Mesenchymal stem cell (in vitro differentiated cells and primary cell): ENCODE data around the gene UBE2Q1.

Source experiments
- DNase-seq: peaks from one replicate; pipeline ENCODE4 v3.0.0-alpha.2; 2013
- H2AFZ ChIP-seq: one replicate; pipeline ENCODE4 v1.6.1; 2013; ENCODE audit warnings: low read depth, mild to moderate bottlenecking, control low read depth, inconsistent platforms, low read length, moderate library complexity
- H2AK5ac ChIP-seq: 2 replicates; pipeline ENCODE4 v1.6.1; 2013; ENCODE audit warnings: low read length, moderate library complexity, mild to moderate bottlenecking, inconsistent platforms; ENCODE audit not compliant: severe bottlenecking
- H2BK120ac ChIP-seq: one replicate; pipeline ENCODE4 v1.6.1; 2013; ENCODE audit warnings: low read depth, mild to moderate bottlenecking, inconsistent platforms, low read length, moderate library complexity
- H2BK12ac ChIP-seq, 2 experiments: one replicate each; pipeline ENCODE4 v1.6.1; 2013; ENCODE audit warnings: inconsistent platforms in 2 of 2, low read length in 2 of 2, mild to moderate bottlenecking in 2 of 2, moderate library complexity in 2 of 2, control low read depth in 1 of 2
- H2BK15ac ChIP-seq: one replicate; pipeline ENCODE4 v1.6.1; 2013; ENCODE audit warnings: mild to moderate bottlenecking, low read depth, inconsistent platforms; ENCODE audit not compliant: poor library complexity, severe bottlenecking
- H2BK5ac ChIP-seq: 2 replicates; pipeline ENCODE4 v1.6.1; 2013; ENCODE audit warnings: low read depth, mild to moderate bottlenecking, low read length, control low read depth, inconsistent platforms; ENCODE audit not compliant: poor library complexity, severe bottlenecking
- H3K14ac ChIP-seq, 2 experiments: one replicate each; pipeline ENCODE4 v1.6.1; 2013; ENCODE audit warnings: inconsistent platforms in 2 of 2, low read length in 2 of 2, control low read depth in 1 of 2, mild to moderate bottlenecking in 1 of 2, moderate library complexity in 1 of 2
- H3K18ac ChIP-seq, 2 experiments: one replicate each; pipeline ENCODE4 v1.6.1; 2013; ENCODE audit warnings: inconsistent platforms in 2 of 2, low read length in 2 of 2, control low read depth in 1 of 2, low read depth in 1 of 2, mild to moderate bottlenecking in 1 of 2
- H3K23ac ChIP-seq, 2 experiments: one replicate each; pipeline ENCODE4 v1.6.1; 2013; ENCODE audit warnings: inconsistent platforms in 2 of 2, low read length in 2 of 2, mild to moderate bottlenecking in 2 of 2, moderate library complexity in 2 of 2, control low read depth in 1 of 2
- H3K27ac ChIP-seq: 2 replicates; pipeline ENCODE4 v1.5.1; 2013; ENCODE audit warnings: mild to moderate bottlenecking, moderate library complexity, low read length, control low read depth, inconsistent platforms; ENCODE audit not compliant: poor library complexity, severe bottlenecking
- H3K27me3 ChIP-seq, 2 experiments: 2 replicates each; pipeline versions ENCODE4 v1.6.1 to v1.7.0; 2013; ENCODE audit warnings: low read length in 2 of 2, mild to moderate bottlenecking in 2 of 2, moderate library complexity in 2 of 2, control low read depth in 1 of 2, inconsistent platforms in 1 of 2; ENCODE audit not compliant: control insufficient read depth in 1 of 2, insufficient read depth in 1 of 2
- H3K36me3 ChIP-seq, 2 experiments: 2 replicates each; pipeline versions ENCODE4 v1.6.1 to v1.7.0; 2013; ENCODE audit warnings: low read length in 2 of 2, control low read depth in 1 of 2, inconsistent platforms in 1 of 2, low read depth in 1 of 2, mild to moderate bottlenecking in 1 of 2; ENCODE audit not compliant: insufficient read depth in 2 of 2, control insufficient read depth in 1 of 2
- H3K4ac ChIP-seq, 2 experiments: one replicate each; pipeline ENCODE4 v1.6.1; 2013; ENCODE audit warnings: inconsistent platforms in 2 of 2, low read length in 2 of 2, mild to moderate bottlenecking in 2 of 2, moderate library complexity in 2 of 2, control low read depth in 1 of 2, low read depth in 1 of 2
- H3K4me1 ChIP-seq: 2 replicates; pipeline ENCODE4 v1.6.1; 2013; ENCODE audit warnings: low read depth, low read length, control low read depth; ENCODE audit not compliant: control insufficient read depth, insufficient read depth
- H3K4me2 ChIP-seq: 2 replicates; pipeline ENCODE4 v1.6.1; 2013; ENCODE audit warnings: low read length, mild to moderate bottlenecking, inconsistent platforms; ENCODE audit not compliant: poor library complexity, severe bottlenecking
- H3K4me3 ChIP-seq, 2 experiments: 2 replicates each; pipeline versions ENCODE4 v1.5.1 to v1.7.0; 2013; ENCODE audit warnings: low read length in 2 of 2, mild to moderate bottlenecking in 2 of 2, control low read depth in 1 of 2, low read depth in 1 of 2; ENCODE audit not compliant: insufficient read depth in 1 of 2
- H3K79me1 ChIP-seq: replicated peaks from 2 replicates; pipeline ENCODE4 v1.6.1; 2013; ENCODE audit warnings: mild to moderate bottlenecking, control low read depth, low read length, inconsistent platforms; ENCODE audit not compliant: poor library complexity, severe bottlenecking
- H3K9ac ChIP-seq: 2 replicates; pipeline ENCODE4 v1.7.0; 2013; ENCODE audit warnings: mild to moderate bottlenecking, low read length, moderate library complexity
- H3K9me3 ChIP-seq: 2 replicates; pipeline ENCODE4 v1.7.0; 2013; ENCODE audit warnings: mild to moderate bottlenecking, low read length; ENCODE audit not compliant: control insufficient read depth
- H4K8ac ChIP-seq: one replicate; pipeline ENCODE4 v1.6.1; 2013; ENCODE audit warnings: inconsistent platforms, mild to moderate bottlenecking, low read length, moderate library complexity
- H4K91ac ChIP-seq: one replicate; pipeline ENCODE4 v1.6.1; 2013; ENCODE audit warnings: mild to moderate bottlenecking, low read length, inconsistent platforms
- WGBS: methylation state at CpG from one replicate; pipeline ENCODE4 v1.1.7; 2013; ENCODE audit warnings: mixed read lengths; 5-methylcytosine and 5-hydroxymethylcytosine counted together

UBE2Q1 gene

DNA sequence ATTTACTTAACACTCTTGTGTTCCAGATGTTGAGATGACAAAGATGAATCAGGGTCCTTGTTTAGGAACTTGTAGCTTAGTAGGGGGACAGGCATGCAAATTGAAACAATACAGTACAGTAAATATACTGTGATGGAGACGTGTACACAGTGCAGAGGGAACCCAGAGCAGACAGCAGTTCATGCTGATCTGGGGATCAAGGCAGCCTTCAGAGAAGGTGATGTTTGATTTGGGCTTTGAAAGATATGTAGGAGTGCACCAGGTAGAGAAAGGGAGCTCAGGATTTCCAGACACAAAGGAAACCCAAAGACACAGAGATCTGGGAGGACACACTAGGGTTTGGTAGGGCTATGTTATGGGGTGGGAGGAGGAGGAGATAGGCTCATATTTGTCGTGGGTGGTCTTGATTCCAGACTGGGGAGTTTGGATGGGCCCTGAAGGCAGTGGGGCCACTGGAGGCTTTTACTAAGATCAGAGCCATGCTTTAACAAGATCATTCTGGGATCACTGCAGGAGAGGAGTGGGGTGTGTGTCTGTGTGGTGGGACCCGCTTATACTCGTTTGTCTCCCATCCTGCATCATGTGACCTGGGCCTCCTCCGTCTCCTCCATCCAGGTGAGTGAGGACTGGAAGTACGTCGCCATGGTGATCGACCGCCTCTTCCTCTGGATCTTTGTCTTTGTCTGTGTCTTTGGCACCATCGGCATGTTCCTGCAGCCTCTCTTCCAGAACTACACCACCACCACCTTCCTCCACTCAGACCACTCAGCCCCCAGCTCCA, 16.9 kb upstream of the UBE2Q1 start:
- H3K4me2 ChIP-seq: no peak overlapping the region
- H2BK12ac ChIP-seq: no peak overlapping the region
- no peak overlapping the region for H3K4me3 ChIP-seq
- H3K36me3 ChIP-seq: peaks cover 29 to 40% of the 10 kb centered on the region in 2 experiments
- 90% methylated on average over 10 of the region's 10 CpGs for WGBS
- H2BK15ac ChIP-seq: no peak overlapping the region
- no peaks in the 10 kb centered on the region for H3K9me3 ChIP-seq
- H3K27ac ChIP-seq: no peak overlapping the region
- H3K18ac ChIP-seq: no peak overlapping the region
- peak overlapping the region in 1 of 2 experiments; percentile 1 for H3K14ac ChIP-seq
- no peak overlapping the region for H2BK120ac ChIP-seq
- H3K4ac ChIP-seq: no peak overlapping the region
- no peaks in the 10 kb centered on the region for H3K79me1 ChIP-seq
- H2BK5ac ChIP-seq: no peak overlapping the region
- no peaks in the 10 kb centered on the region for H3K4me1 ChIP-seq
- H3K27me3 ChIP-seq: peaks cover 11 to 21% of the 10 kb centered on the region in 2 experiments
- H4K8ac ChIP-seq: no peak overlapping the region
- H2AK5ac ChIP-seq: no peak overlapping the region
- H3K9ac ChIP-seq: peak overlapping the region; percentile 19
- H2AFZ ChIP-seq: no peak overlapping the region
- DNase-seq: no peak
- H4K91ac ChIP-seq: no peak overlapping the region
- H3K23ac ChIP-seq: no peak overlapping the region

DNA sequence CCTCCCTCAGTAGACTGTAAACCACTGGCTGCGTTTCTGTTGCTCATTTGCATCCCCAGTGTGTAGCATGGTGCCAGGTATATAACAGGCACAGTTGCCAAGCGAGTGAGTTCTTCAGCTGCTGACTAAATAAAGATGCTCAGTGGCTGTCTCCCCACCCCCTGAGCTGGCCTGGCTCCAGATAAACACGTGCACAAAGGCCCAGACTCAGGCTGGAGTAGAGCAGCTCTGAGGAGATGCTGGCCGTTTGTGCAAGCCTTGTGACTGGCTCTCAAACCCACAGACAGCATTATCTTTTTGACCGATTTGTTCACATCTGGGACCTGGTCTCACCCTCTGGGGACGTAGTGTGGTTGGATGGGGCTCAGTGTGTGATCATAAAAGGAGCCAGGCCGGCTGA, 16.3 kb upstream of the UBE2Q1 start:
- WGBS: 31% methylated on average over 3 of the region's 7 CpGs
- no peak overlapping the region for H2BK15ac ChIP-seq
- H3K4me2 ChIP-seq: no peak overlapping the region
- DNase-seq: peak; percentile 44
- no peak overlapping the region for H3K18ac ChIP-seq
- H4K8ac ChIP-seq: no peak overlapping the region
- no peak overlapping the region for H2AFZ ChIP-seq
- H3K9me3 ChIP-seq: no peaks in the 10 kb centered on the region
- no peak overlapping the region for H2AK5ac ChIP-seq
- no peaks in the 10 kb centered on the region for H3K4me1 ChIP-seq
- no peak overlapping the region for H3K4ac ChIP-seq
- peaks cover 23 to 34% of the 10 kb centered on the region in 2 experiments for H3K36me3 ChIP-seq
- H2BK5ac ChIP-seq: no peak overlapping the region
- no peaks in the 10 kb centered on the region for H3K79me1 ChIP-seq
- H2BK120ac ChIP-seq: no peak overlapping the region
- H3K4me3 ChIP-seq: no peak overlapping the region
- peak overlapping the region in 1 of 2 experiments; percentile 1 for H3K14ac ChIP-seq
- peak overlapping the region; percentile 19 for H3K9ac ChIP-seq
- no peak overlapping the region for H2BK12ac ChIP-seq
- H3K23ac ChIP-seq: no peak overlapping the region
- peaks cover 16 to 27% of the 10 kb centered on the region in 2 experiments for H3K27me3 ChIP-seq
- no peak overlapping the region for H3K27ac ChIP-seq
- H4K91ac ChIP-seq: no peak overlapping the region

DNA sequence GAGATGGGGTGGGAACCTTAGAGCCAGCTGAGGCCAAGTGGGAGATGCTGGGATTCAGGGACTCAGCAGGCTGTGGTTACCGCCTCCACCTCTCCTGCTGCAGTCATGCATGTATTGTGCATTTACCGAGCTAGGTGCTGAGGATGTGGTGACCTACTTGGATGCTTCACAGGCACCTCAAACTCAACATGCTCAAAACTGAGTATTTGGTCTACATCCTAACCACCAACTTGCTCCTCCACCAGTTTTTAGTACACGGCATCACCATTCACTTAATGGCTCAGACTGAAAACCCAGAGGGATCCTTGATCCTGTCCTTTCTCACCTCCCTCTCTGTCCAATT, 14.7 kb upstream of the UBE2Q1 start:
- no peak for DNase-seq
- no peak overlapping the region for H3K4ac ChIP-seq
- no peak overlapping the region for H4K91ac ChIP-seq
- H2BK12ac ChIP-seq: no peak overlapping the region
- peaks cover 31 to 43% of the 10 kb centered on the region in 2 experiments for H3K27me3 ChIP-seq
- H2AK5ac ChIP-seq: no peak overlapping the region
- no peak overlapping the region for H2BK5ac ChIP-seq
- H3K14ac ChIP-seq: no peak overlapping the region
- no peak overlapping the region for H4K8ac ChIP-seq
- H3K23ac ChIP-seq: no peak overlapping the region
- no peak overlapping the region for H3K4me3 ChIP-seq
- H3K27ac ChIP-seq: no peak overlapping the region
- no peak overlapping the region for H3K4me2 ChIP-seq
- H2AFZ ChIP-seq: no peak overlapping the region
- H3K9ac ChIP-seq: no peak overlapping the region
- H3K36me3 ChIP-seq: peaks cover 7 to 18% of the 10 kb centered on the region in 2 experiments
- no peak overlapping the region for H2BK15ac ChIP-seq
- H3K18ac ChIP-seq: no peak overlapping the region
- whole genome bisulfite sequencing: 86% methylated on average over 3 of the region's 3 CpGs
- H3K79me1 ChIP-seq: no peaks in the 10 kb centered on the region
- peaks cover under 1% of the 10 kb centered on the region for H3K4me1 ChIP-seq
- H3K9me3 ChIP-seq: no peaks in the 10 kb centered on the region
- no peak overlapping the region for H2BK120ac ChIP-seq

DNA sequence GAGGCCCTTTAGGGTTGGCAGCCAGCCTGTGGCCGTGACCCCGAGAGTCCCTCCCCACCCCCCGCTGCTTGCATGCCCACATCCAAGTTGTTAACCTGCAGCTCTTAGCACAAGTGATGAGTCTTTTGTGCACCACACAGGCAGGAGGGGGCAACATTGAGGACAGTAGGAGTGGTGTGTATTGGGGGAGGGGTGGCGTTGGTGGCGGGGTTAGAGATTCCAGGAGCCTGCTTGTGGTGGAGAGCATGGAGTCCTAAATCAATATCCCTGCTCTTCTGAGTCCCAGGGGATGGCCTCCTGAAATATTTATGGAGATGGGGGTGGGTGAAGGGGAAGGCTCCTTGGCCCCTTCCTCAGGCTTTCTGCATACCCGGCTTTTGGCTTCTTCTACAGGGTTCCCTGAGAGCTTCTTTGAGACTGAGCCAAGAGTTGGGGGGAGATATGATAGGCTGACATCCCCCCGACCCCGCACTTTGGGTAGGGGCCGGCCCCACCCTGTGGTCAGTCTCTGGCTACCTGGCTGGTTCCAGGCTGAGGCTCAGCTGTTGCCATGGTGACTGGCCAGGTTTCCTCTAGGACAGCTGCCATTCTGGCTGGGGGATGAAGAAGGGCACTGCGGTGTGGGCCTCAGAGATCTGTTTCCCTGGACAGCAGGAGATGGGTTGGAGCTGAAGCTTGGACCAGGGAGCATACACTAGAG, 14.2 kb upstream of the UBE2Q1 start:
- H3K27me3 ChIP-seq: peaks cover 34 to 46% of the 10 kb centered on the region in 2 experiments
- H2AFZ ChIP-seq: no peak overlapping the region
- H2BK5ac ChIP-seq: no peak overlapping the region
- no peak overlapping the region for H3K4me3 ChIP-seq
- no peak overlapping the region for H3K23ac ChIP-seq
- no peak overlapping the region for H3K27ac ChIP-seq
- H3K4me2 ChIP-seq: no peak overlapping the region
- no peak overlapping the region for H3K18ac ChIP-seq
- no peak overlapping the region for H2BK12ac ChIP-seq
- no peaks in the 10 kb centered on the region for H3K79me1 ChIP-seq
- H3K14ac ChIP-seq: no peak overlapping the region
- no peak overlapping the region for H4K91ac ChIP-seq
- H2AK5ac ChIP-seq: no peak overlapping the region
- H3K9ac ChIP-seq: no peak overlapping the region
- DNase-seq: no peak
- H3K4ac ChIP-seq: no peak overlapping the region
- H2BK120ac ChIP-seq: no peak overlapping the region
- no peaks in the 10 kb centered on the region for H3K9me3 ChIP-seq
- 80% methylated on average over 10 of the region's 10 CpGs for WGBS
- no peak overlapping the region for H4K8ac ChIP-seq
- H2BK15ac ChIP-seq: no peak overlapping the region
- peaks cover 2 to 13% of the 10 kb centered on the region in 2 experiments for H3K36me3 ChIP-seq
- H3K4me1 ChIP-seq: peaks cover 6% of the 10 kb centered on the region
